Spinal cord (tissue), 10 donors: ENCODE measurements around the gene EFCAB14. TPM values are rescaled to one million over a fixed set of nuclear protein-coding genes. Genes with fewer than 3 reads are reported as not detected.
A peak's percentile ranks its signal among the peaks of the same experiment; 100 is the strongest.
"Not testable (repeated sequence)": the region's sequence is repeated elsewhere in the genome, so short reads cannot be mapped to it uniquely, and the experiment has no call there.

Source experiments
- DNase-seq, 6 donors: peaks; one replicate each; pipeline versions ENCODE4 v3.0.0 to v3.0.0-alpha.2; 2013 to 2015; ENCODE audit warnings: low spot score in 6 of 6, low read depth in 4 of 6
- H3K27ac ChIP-seq: one replicate; pipeline ENCODE4 v1.5.1; 2013; ENCODE audit warnings: low read depth, low read length, control low read depth
- H3K27me3 ChIP-seq: one replicate; pipeline ENCODE4 v1.6.1; 2013; ENCODE audit warnings: low read length; ENCODE audit not compliant: control insufficient read depth, insufficient read depth
- H3K36me3 ChIP-seq: one replicate; pipeline ENCODE4 v1.6.1; 2013; ENCODE audit warnings: low read length; ENCODE audit not compliant: control insufficient read depth, insufficient read depth
- H3K4me1 ChIP-seq: one replicate; pipeline ENCODE4 v1.6.1; 2013; ENCODE audit warnings: low read length; ENCODE audit not compliant: control insufficient read depth, insufficient read depth
- H3K4me3 ChIP-seq: one replicate; pipeline ENCODE4 v1.5.1; 2013; ENCODE audit warnings: low read depth, low read length, control low read depth
- H3K9me3 ChIP-seq: one replicate; pipeline ENCODE4 v1.6.1; 2013; ENCODE audit warnings: low read length; ENCODE audit not compliant: control insufficient read depth, insufficient read depth
- WGBS: methylation state at CpG from one replicate; pipeline ENCODE4 v1.1.5; 2013; ENCODE audit warnings: missing lambda C conversion rate; ENCODE audit not compliant: insufficient coverage; 5-methylcytosine and 5-hydroxymethylcytosine counted together
- polyA plus RNA-seq, 2 donors: library from polyadenylated mRNA; unstranded; fragments of 120-200 nt; gene quantifications; one replicate each; pipeline ENCODE4 v1.2.1, GENCODE V29; 2013; ENCODE audit not compliant: insufficient read length in 2 of 2
- total RNA-seq, 2 donors: library from RNA; depleted of rRNA in 1 of 2; stranded (reverse); fragments of 120-200 nt in 1 of 2; fragments of >200 nt in 1 of 2; gene quantifications; one replicate each; pipeline versions ENCODE4 v1.2.3 to v1.2.4, GENCODE V29; 2013 to 2014
- donor health status: healthy.

The EFCAB14 gene
- total and polyA plus RNA-seq, 4 donors = 45.5 to 103 (median 63.4) TPM

- DNase-seq = no peak
- WGBS = no CpG with 5 or more reads among the region's 1 CpG
- Histone ChIP-seq H3K36me3 (peaks cover 22% of the 10 kb centered on the region), H3K4me1 (peaks cover 2% of the 10 kb centered on the region), H3K27ac (no peak overlapping the region), H3K4me3 (no peak overlapping the region), H3K9me3 (no peaks in the 10 kb centered on the region), H3K27me3 (no peaks in the 10 kb centered on the region)
Measured at GRCh38 chr1:46676531-46676930, 42.4 kb downstream of the EFCAB14 start.

GRCh38 chr1:46675549-46676314 lies 43.2 kb downstream of the EFCAB14 start:
- WGBS = no CpG with 5 or more reads among the region's 1 CpG

GRCh38 chr1:46673749-46674182 lies 45.1 kb downstream of the EFCAB14 start:
- no peak for DNase-seq
- no peaks in the 10 kb centered on the region for H3K9me3 ChIP-seq
- H3K27ac ChIP-seq = no peak overlapping the region
- H3K4me1 ChIP-seq = no peaks in the 10 kb centered on the region
- 78% methylated on average over 1 of the region's 4 CpGs for WGBS
- H3K4me3 ChIP-seq = no peak overlapping the region
- H3K27me3 ChIP-seq = no peaks in the 10 kb centered on the region
- peaks cover 9% of the 10 kb centered on the region for H3K36me3 ChIP-seq

More at GRCh38 chr1:46675549-46676314, 43.2 kb downstream of the EFCAB14 start:
- DNase-seq = no peak
- Histone ChIP-seq H3K4me1 (no peaks in the 10 kb centered on the region), H3K36me3 (peaks cover 19% of the 10 kb centered on the region), H3K27ac (no peak overlapping the region), H3K27me3 (no peaks in the 10 kb centered on the region), H3K4me3 (no peak overlapping the region), H3K9me3 (no peaks in the 10 kb centered on the region)

GRCh38 chr1:46672696-46673095 lies 46.2 kb downstream of the EFCAB14 start:
- no peaks in the 10 kb centered on the region for H3K4me1 ChIP-seq

GRCh38 chr1:46671554-46671953 lies 47.4 kb downstream of the EFCAB14 start, which contains the start of gene TEX38:
TSS of gene TEX38 (plus strand) at chr1:46671854. CDS start at chr1:46671935, 81 bp downstream.
- no peak for DNase-seq
- H3K9me3 ChIP-seq = no peaks in the 10 kb centered on the region
- no CpG with 5 or more reads among the region's 3 CpGs for WGBS
- no peaks in the 10 kb centered on the region for H3K27me3 ChIP-seq
- no peak within 1 kb of the TSS for H3K4me3 ChIP-seq
- H3K27ac ChIP-seq = no peak within 1 kb of the TSS
- H3K4me1 ChIP-seq = peaks cover 5% of the 10 kb centered on the region
- H3K36me3 ChIP-seq = peaks cover 4% of the 10 kb centered on the region

More at GRCh38 chr1:46672696-46673095, 46.2 kb downstream of the EFCAB14 start:
- no peak overlapping the region for H3K27ac ChIP-seq
- H3K9me3 ChIP-seq = no peaks in the 10 kb centered on the region
- peaks cover 7% of the 10 kb centered on the region for H3K36me3 ChIP-seq
- WGBS = 91% methylated on average over 5 of the region's 8 CpGs
- no peak for DNase-seq
- H3K27me3 ChIP-seq = no peaks in the 10 kb centered on the region
- no peak overlapping the region for H3K4me3 ChIP-seq

- 100% methylated on average over 1 of the region's 1 CpG for WGBS
- DNase-seq = no peak
- no peaks in the 10 kb centered on the region for H3K9me3 ChIP-seq
- H3K36me3 ChIP-seq = peaks cover 5% of the 10 kb centered on the region
- H3K27ac ChIP-seq = no peak overlapping the region
- no peak overlapping the region for H3K4me3 ChIP-seq
- peaks cover 8% of the 10 kb centered on the region for H3K4me1 ChIP-seq
- no peaks in the 10 kb centered on the region for H3K27me3 ChIP-seq
Measured at GRCh38 chr1:46670134-46670533, 48.8 kb downstream of the EFCAB14 start.

- 1% methylated on average over 93 of the region's 96 CpGs for WGBS
- Histone ChIP-seq H3K27me3 (no peaks in the 10 kb centered on the region), H3K27ac (no peak within 1 kb of the TSS), H3K36me3 (peaks cover 8% of the 10 kb centered on the region), H3K4me3 (peak within 1 kb of the TSS; percentile 69), H3K4me1 (peaks cover 8% of the 10 kb centered on the region), H3K9me3 (no peaks in the 10 kb centered on the region)
- peak; percentile 45 to 92 (median 62) for DNase-seq
Measured at GRCh38 chr1:46667782-46668760, 50.8 kb downstream of the EFCAB14 start, which contains the start of gene ATPAF1. TSS of gene ATPAF1 (minus strand) at chr1:46668364. CDS start at chr1:46668322, 42 bp downstream.

DNA sequence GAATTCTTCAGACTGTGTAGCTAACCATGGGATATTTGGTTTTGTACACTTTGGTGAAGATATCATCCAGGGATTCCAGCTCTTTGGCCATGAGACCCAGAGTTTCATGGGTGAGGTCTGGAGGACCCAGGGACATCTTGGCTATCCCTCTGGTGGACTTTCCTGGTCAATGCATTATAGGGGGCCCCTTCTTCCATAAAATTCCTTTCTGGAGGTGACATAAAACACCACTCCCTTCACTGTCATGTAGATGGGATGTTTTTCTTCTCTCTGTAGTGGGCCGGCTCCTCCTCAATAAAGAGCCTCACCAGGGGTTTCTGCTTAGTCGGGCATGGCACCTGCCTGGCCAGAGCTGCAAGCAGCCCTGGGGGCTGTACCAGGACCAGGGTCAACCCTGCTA lies 52.9 kb downstream of the EFCAB14 start:
- WGBS = 0% methylated on average over 1 of the region's 2 CpGs
- no peak overlapping the region for H3K4me3 ChIP-seq

GRCh38 chr1:46662919-46663318 lies 56.0 kb downstream of the EFCAB14 start:
- not testable (repeated sequence) for H3K27me3 ChIP-seq, H3K4me3 ChIP-seq, DNase-seq, H3K9me3 ChIP-seq, H3K27ac ChIP-seq, H3K4me1 ChIP-seq
- no CpG with 5 or more reads among the region's 5 CpGs for WGBS
- H3K36me3 ChIP-seq = peaks cover 12% of the 10 kb centered on the region

More for the DNA sequence above, 52.9 kb downstream of the EFCAB14 start:
- DNase-seq = no peak
- no peaks in the 10 kb centered on the region for H3K9me3 ChIP-seq
- H3K27ac ChIP-seq = no peak overlapping the region
- H3K4me1 ChIP-seq = peaks cover 8% of the 10 kb centered on the region
- H3K27me3 ChIP-seq = no peaks in the 10 kb centered on the region
- peaks cover 12% of the 10 kb centered on the region for H3K36me3 ChIP-seq
